SK-N-SH (cell line): ENCODE results near the gene ENTPD3. TPM values are rescaled to one million over a fixed set of nuclear protein-coding genes. Genes with fewer than 3 reads are reported as not detected.

Source experiments
- CTCF ChIA-PET: fragments of 300-600, 350-600 bp; formaldehyde crosslinking; extraction: SDS; loops from one replicate; lab custom pipeline; 2021; lab: Yijun Ruan, JAX
- POLR2A ChIA-PET: fragments of 350-600 bp; sonication (Branson Sonifier 250); formaldehyde crosslinking; extraction: SDS; loops from one replicate; lab custom pipeline; 2020; ENCODE audit warnings: antibody characterized with exemption, inconsistent platforms; lab: Yijun Ruan, JAX
- DNase-seq: peaks from one replicate; pipeline ENCODE4 v3.0.0; 2012
- H2AFZ ChIP-seq: fragments of 200-600 bp; sonication (generic); 2 replicates; pipeline ENCODE4 v1.8.1; 2016; ENCODE audit warnings: antibody characterized with exemption, mild to moderate bottlenecking, low read depth
- H3F3A ChIP-seq: fragments of 200-600 bp; sonication (generic); replicated peaks from 2 replicates; pipeline ENCODE3; 2016; ENCODE audit warnings: antibody characterized with exemption, mild to moderate bottlenecking; ENCODE audit not compliant: insufficient read depth
- H3K27ac ChIP-seq, 2 experiments: fragments of 200-500 bp in 1 of 2; fragments of 200-600 bp in 1 of 2; sonication (Bioruptor generic) in 1 of 2; sonication (generic), shearing (Covaris generic) in 1 of 2; 2 replicates each; pipeline versions ENCODE4 v1.5.1 to v1.6.1; 2014 to 2016; ENCODE audit warnings: low read depth in 2 of 2, inconsistent platforms in 1 of 2, low read length in 1 of 2, mild to moderate bottlenecking in 1 of 2, mixed read lengths in 1 of 2
- H3K27me3 ChIP-seq: fragments of 200-600 bp; sonication (generic), shearing (Covaris generic); 2 replicates; pipeline ENCODE4 v1.6.1; 2016; ENCODE audit warnings: mixed run types; ENCODE audit not compliant: insufficient read depth
- H3K36me3 ChIP-seq, 2 experiments: fragments of 200-500 bp in 1 of 2; fragments of 200-600 bp in 1 of 2; sonication (Bioruptor generic) in 1 of 2; sonication (generic) in 1 of 2; replicated peaks in 1 of 2; 2 replicates each; pipeline versions ENCODE3 to v1.5.1; 2014 to 2016; ENCODE audit warnings: low read length in 1 of 2, mild to moderate bottlenecking in 1 of 2; ENCODE audit not compliant: insufficient read depth in 2 of 2, control insufficient read depth in 1 of 2
- H3K4me1 ChIP-seq, 2 experiments: fragments of 200-500 bp in 1 of 2; fragments of 200-600 bp in 1 of 2; sonication (Bioruptor generic) in 1 of 2; sonication (generic), shearing (Covaris generic) in 1 of 2; 2 replicates each; pipeline versions ENCODE4 v1.5.1 to v1.6.1; 2014 to 2016; ENCODE audit warnings: low read depth in 1 of 2, low read length in 1 of 2, mixed run types in 1 of 2; ENCODE audit not compliant: insufficient read depth in 2 of 2, control insufficient read depth in 1 of 2
- H3K4me2 ChIP-seq: fragments of 200-600 bp; sonication (generic), shearing (Covaris generic); 2 replicates; pipeline ENCODE4 v1.6.1; 2017; ENCODE audit warnings: mixed run types
- H3K4me3 ChIP-seq, 2 experiments: fragments of 200-500 bp in 1 of 2; fragments of 200-600 bp in 1 of 2; sonication (Bioruptor generic) in 1 of 2; sonication (generic), shearing (Covaris generic) in 1 of 2; 2 replicates each; pipeline versions ENCODE4 v1.5.1 to v1.8.1; 2014 to 2016; ENCODE audit warnings: low read depth in 2 of 2, inconsistent platforms in 1 of 2, low read length in 1 of 2, mild to moderate bottlenecking in 1 of 2, mixed read lengths in 1 of 2, moderate library complexity in 1 of 2
- H3K79me2 ChIP-seq: fragments of 200-600 bp; sonication (generic); 2 replicates; pipeline ENCODE4 v1.8.1; 2017; ENCODE audit warnings: mild to moderate bottlenecking; ENCODE audit not compliant: insufficient read depth
- H3K9ac ChIP-seq: fragments of 200-600 bp; sonication (generic); 2 replicates; pipeline ENCODE4 v1.6.1; 2017; ENCODE audit warnings: mixed run types
- H3K9me2 ChIP-seq: fragments of 200-600 bp; sonication (generic); 2 replicates; pipeline ENCODE4 v1.6.1; 2017; ENCODE audit warnings: mixed run types
- H3K9me3 ChIP-seq: fragments of 200-600 bp; sonication (generic); 2 replicates; pipeline ENCODE4 v1.6.1; 2017; ENCODE audit warnings: mixed run types, mild to moderate bottlenecking, moderate library complexity
- H4K20me1 ChIP-seq: fragments of 200-600 bp; sonication (generic); 2 replicates; pipeline ENCODE4 v1.6.1; 2017; ENCODE audit warnings: mild to moderate bottlenecking, mixed run types; ENCODE audit not compliant: insufficient read depth
- CHD2 ChIP-seq: fragments of 150-350 bp; IDR thresholded peaks from 2 replicates; pipeline ENCODE4 v1.6.1; 2018; ENCODE audit warnings: low read length; ENCODE audit not compliant: partially characterized antibody
- EZH2phosphoT487 ChIP-seq: fragments of 200-600 bp; sonication (generic); IDR thresholded peaks from 2 replicates; pipeline ENCODE4 v1.6.1; 2017; ENCODE audit warnings: low read depth, mixed run types, mild to moderate bottlenecking, antibody characterized with exemption, moderate library complexity, borderline replicate concordance
- FOSL2 ChIP-seq: IDR thresholded peaks from 2 replicates; pipeline ENCODE4 v1.4.0; 2012; ENCODE audit warnings: low read depth, mild to moderate bottlenecking, moderate library complexity, borderline replicate concordance
- FOXJ3 ChIP-seq: sonication (generic); formaldehyde crosslinking; IDR thresholded peaks from 2 replicates; pipeline ENCODE4 v1.5.1; 2020; ENCODE audit warnings: mild to moderate bottlenecking, missing genetic modification reagents
- FOXM1 ChIP-seq: IDR thresholded peaks from 2 replicates; pipeline ENCODE4 v1.4.0; 2012; ENCODE audit warnings: low read depth, mild to moderate bottlenecking
- GATA2 ChIP-seq: sonication (generic); formaldehyde crosslinking; IDR thresholded peaks from 2 replicates; pipeline ENCODE4 v1.5.0; 2020; ENCODE audit warnings: mild to moderate bottlenecking, missing genetic modification reagents
- MXI1 ChIP-seq: IDR thresholded peaks from 2 replicates; pipeline ENCODE4 v1.6.1; 2012; ENCODE audit warnings: mild to moderate bottlenecking, low read depth, low read length, improper control_type of control experiment
- NRF1 ChIP-seq: IDR thresholded peaks from 2 replicates; pipeline ENCODE4 v1.6.1; 2012; ENCODE audit warnings: low read depth, mild to moderate bottlenecking, low read length
- RAD21 ChIP-seq: IDR thresholded peaks from 2 replicates; pipeline ENCODE4 v1.6.1; 2012; ENCODE audit warnings: mild to moderate bottlenecking, low read length
- RXRA ChIP-seq: IDR thresholded peaks from 2 replicates; pipeline ENCODE4 v1.4.0; 2012; ENCODE audit warnings: low read depth, mild to moderate bottlenecking, borderline replicate concordance
- TCF12 ChIP-seq: IDR thresholded peaks from 2 replicates; pipeline ENCODE4 v1.4.0; 2012
- WGBS: methylation state at CpG from one replicate; pipeline ENCODE4 v1.1.6; 2017; ENCODE audit warnings: low lambda C conversion rate; 5-methylcytosine and 5-hydroxymethylcytosine counted together
- polyA plus RNA-seq, 3 experiments: library from polyadenylated mRNA; depleted of rRNA; stranded (reverse); fragments of >200 nt; gene quantifications; 2 replicates each; pipeline ENCODE4 v1.2.3, GENCODE V29; 2012
- TF ChIP-seq, protein P1 (sequence below): IDR thresholded peaks from 2 replicates; pipeline ENCODE4; 2012
- TF ChIP-seq, protein P2 (sequence below): IDR thresholded peaks from 2 replicates; pipeline ENCODE4 v1.4.0; 2012; ENCODE audit warnings: low read depth, borderline replicate concordance
- TF ChIP-seq, protein P3 (sequence below): IDR thresholded peaks from 2 replicates; pipeline ENCODE4 v1.6.1; 2012; ENCODE audit warnings: mild to moderate bottlenecking, low read depth, low read length, moderate library complexity
- TF ChIP-seq, protein P4 (sequence below): IDR thresholded peaks from 2 replicates; pipeline ENCODE4 v1.4.0; 2012; ENCODE audit warnings: low read depth

ENTPD3 gene
- polyA plus RNA-seq, 1 of the 3 experiments (the other 2 are of a cell fraction): 0.02 TPM

DNA sequence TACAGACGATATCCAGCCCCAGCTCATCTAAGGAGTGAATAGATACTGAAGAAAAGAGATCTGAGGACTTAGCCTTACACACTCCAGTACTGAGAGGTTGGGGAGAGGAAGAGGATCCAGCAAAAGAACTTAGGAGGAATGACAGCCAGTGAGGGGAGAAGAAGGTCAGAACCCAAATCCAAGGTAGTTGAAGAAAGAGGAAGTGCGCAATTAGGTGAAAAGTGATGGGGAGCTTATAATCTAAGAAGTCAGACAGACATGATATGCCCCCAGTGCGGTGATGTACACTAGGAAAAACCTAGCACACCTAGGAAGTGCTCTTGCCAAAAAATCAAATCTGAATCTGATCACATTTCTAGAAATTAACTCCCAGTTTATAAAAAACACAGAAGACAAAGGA, 20.6 kb downstream of the ENTPD3 start:
- Histone ChIP-seq H3K9me2 (no peaks in the 10 kb centered on the region), H3K27me3 (no peaks in the 10 kb centered on the region), H3K36me3 (no peaks in the 10 kb centered on the region), H4K20me1 (no peaks in the 10 kb centered on the region), H3K9ac (no peak overlapping the region), H3K27ac (no peak overlapping the region), H3F3A (no peaks in the 10 kb centered on the region), H2AFZ (no peak overlapping the region), H3K4me1 (no peaks in the 10 kb centered on the region), H3K79me2 (no peaks in the 10 kb centered on the region), H3K4me3 (no peak overlapping the region), H3K4me2 (no peak overlapping the region), H3K9me3 (no peaks in the 10 kb centered on the region)
- 63% methylated on average over 3 of the region's 3 CpGs for WGBS
- ChIA-PET POLR2A (interaction anchor here (1.2 kb wide), 1 partner anchor 20 kb away, joined by 3 read pairs; no protein-coding TSS in a partner anchor), CTCF (interaction anchor here (1.1 to 1.2 kb wide), 2 partner anchors 10 to 36 kb away, joined by 3 read pairs; no protein-coding TSS in a partner anchor)
- TF ChIP-seq MXI1 (no peak), FOXM1 (no peak), TCF12 (no peak), EZH2phosphoT487 (no peak), NRF1 (no peak), RXRA (no peak), CHD2 (no peak), GATA2 (CRISPR knock-in tag) (no peak), RAD21 (no peak), FOSL2 (no peak), FOXJ3 (no peak)
- TF ChIP-seq, protein P1, sequence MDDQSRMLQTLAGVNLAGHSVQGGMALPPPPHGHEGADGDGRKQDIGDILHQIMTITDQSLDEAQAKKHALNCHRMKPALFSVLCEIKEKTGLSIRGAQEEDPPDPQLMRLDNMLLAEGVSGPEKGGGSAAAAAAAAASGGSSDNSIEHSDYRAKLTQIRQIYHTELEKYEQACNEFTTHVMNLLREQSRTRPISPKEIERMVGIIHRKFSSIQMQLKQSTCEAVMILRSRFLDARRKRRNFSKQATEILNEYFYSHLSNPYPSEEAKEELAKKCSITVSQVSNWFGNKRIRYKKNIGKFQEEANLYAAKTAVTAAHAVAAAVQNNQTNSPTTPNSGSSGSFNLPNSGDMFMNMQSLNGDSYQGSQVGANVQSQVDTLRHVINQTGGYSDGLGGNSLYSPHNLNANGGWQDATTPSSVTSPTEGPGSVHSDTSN: no peak
- TF ChIP-seq, protein P2, sequence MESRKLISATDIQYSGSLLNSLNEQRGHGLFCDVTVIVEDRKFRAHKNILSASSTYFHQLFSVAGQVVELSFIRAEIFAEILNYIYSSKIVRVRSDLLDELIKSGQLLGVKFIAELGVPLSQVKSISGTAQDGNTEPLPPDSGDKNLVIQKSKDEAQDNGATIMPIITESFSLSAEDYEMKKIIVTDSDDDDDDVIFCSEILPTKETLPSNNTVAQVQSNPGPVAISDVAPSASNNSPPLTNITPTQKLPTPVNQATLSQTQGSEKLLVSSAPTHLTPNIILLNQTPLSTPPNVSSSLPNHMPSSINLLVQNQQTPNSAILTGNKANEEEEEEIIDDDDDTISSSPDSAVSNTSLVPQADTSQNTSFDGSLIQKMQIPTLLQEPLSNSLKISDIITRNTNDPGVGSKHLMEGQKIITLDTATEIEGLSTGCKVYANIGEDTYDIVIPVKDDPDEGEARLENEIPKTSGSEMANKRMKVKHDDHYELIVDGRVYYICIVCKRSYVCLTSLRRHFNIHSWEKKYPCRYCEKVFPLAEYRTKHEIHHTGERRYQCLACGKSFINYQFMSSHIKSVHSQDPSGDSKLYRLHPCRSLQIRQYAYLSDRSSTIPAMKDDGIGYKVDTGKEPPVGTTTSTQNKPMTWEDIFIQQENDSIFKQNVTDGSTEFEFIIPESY: no peak
- TF ChIP-seq, protein P3, sequence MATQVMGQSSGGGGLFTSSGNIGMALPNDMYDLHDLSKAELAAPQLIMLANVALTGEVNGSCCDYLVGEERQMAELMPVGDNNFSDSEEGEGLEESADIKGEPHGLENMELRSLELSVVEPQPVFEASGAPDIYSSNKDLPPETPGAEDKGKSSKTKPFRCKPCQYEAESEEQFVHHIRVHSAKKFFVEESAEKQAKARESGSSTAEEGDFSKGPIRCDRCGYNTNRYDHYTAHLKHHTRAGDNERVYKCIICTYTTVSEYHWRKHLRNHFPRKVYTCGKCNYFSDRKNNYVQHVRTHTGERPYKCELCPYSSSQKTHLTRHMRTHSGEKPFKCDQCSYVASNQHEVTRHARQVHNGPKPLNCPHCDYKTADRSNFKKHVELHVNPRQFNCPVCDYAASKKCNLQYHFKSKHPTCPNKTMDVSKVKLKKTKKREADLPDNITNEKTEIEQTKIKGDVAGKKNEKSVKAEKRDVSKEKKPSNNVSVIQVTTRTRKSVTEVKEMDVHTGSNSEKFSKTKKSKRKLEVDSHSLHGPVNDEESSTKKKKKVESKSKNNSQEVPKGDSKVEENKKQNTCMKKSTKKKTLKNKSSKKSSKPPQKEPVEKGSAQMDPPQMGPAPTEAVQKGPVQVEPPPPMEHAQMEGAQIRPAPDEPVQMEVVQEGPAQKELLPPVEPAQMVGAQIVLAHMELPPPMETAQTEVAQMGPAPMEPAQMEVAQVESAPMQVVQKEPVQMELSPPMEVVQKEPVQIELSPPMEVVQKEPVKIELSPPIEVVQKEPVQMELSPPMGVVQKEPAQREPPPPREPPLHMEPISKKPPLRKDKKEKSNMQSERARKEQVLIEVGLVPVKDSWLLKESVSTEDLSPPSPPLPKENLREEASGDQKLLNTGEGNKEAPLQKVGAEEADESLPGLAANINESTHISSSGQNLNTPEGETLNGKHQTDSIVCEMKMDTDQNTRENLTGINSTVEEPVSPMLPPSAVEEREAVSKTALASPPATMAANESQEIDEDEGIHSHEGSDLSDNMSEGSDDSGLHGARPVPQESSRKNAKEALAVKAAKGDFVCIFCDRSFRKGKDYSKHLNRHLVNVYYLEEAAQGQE: no peak
- TF ChIP-seq, protein P4, sequence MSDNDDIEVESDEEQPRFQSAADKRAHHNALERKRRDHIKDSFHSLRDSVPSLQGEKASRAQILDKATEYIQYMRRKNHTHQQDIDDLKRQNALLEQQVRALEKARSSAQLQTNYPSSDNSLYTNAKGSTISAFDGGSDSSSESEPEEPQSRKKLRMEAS: no peak
- DNase-seq: no peak
